IMR-90 (cell line): Measurements from ENCODE around the gene DPP6. TPM values are rescaled to one million over a fixed set of nuclear protein-coding genes. Genes with fewer than 3 reads are reported as not detected.

ENCODE experiments used
- ATAC-seq: fragments of 200-7000 bp; cut with Tn5 transposase; 2 replicates; pipeline ENCODE4 v1.9.1; 2020; ENCODE audit warnings: low read depth, mild to moderate bottlenecking, moderate library complexity
- BruUV-seq: library from RNA; stranded (reverse); fragments of 400-500 nt; replicated peaks from 2 replicates; lab custom pipeline; 2021; lab: Mats Ljungman, UMichigan
- CTCF ChIA-PET: fragments of 300-600 bp; formaldehyde crosslinking; extraction: SDS; loops from one replicate; lab custom pipeline; 2021; ENCODE audit warnings: antibody characterized with exemption; lab: Yijun Ruan, JAX
- POLR2A ChIA-PET: fragments of 300-600 bp; sonication (Branson Sonifier 250); formaldehyde crosslinking; loops from one replicate; lab custom pipeline; 2022; ENCODE audit warnings: antibody characterized with exemption; ENCODE audit not compliant: unreplicated experiment; lab: Charles Lee
- DNase-seq: peaks from one replicate; pipeline ENCODE4 v3.0.0; 2013
- H2AFZ ChIP-seq: replicated peaks from 2 replicates; pipeline ENCODE3; 2013; ENCODE audit warnings: low read length, mild to moderate bottlenecking; ENCODE audit not compliant: poor library complexity
- H2AK5ac ChIP-seq: 2 replicates; pipeline ENCODE4 v1.6.1; 2013; ENCODE audit warnings: low read depth, low read length, inconsistent platforms
- H2AK9ac ChIP-seq: replicated peaks from 2 replicates; pipeline ENCODE3; 2013; ENCODE audit warnings: mild to moderate bottlenecking, low read depth, low read length, moderate library complexity; ENCODE audit not compliant: poor library complexity
- H2BK120ac ChIP-seq: 2 replicates; pipeline ENCODE4 v1.6.1; 2013; ENCODE audit warnings: low read depth, low read length, inconsistent platforms
- H2BK15ac ChIP-seq: 3 replicates; pipeline ENCODE4 v1.6.1; 2013; ENCODE audit warnings: low read depth, low read length, inconsistent platforms
- H2BK20ac ChIP-seq: 2 replicates; pipeline ENCODE4 v1.6.1; 2013; ENCODE audit warnings: low read depth, mild to moderate bottlenecking, inconsistent platforms, low read length, moderate library complexity
- H2BK5ac ChIP-seq: 2 replicates; pipeline ENCODE4 v1.6.1; 2013; ENCODE audit warnings: mild to moderate bottlenecking, low read depth, low read length, inconsistent platforms; ENCODE audit not compliant: poor library complexity, severe bottlenecking
- H3K14ac ChIP-seq: replicated peaks from 2 replicates; pipeline ENCODE4 v1.6.1; 2013; ENCODE audit warnings: low read depth, low read length, inconsistent platforms
- H3K18ac ChIP-seq: 2 replicates; pipeline ENCODE4 v1.6.1; 2013; ENCODE audit warnings: low read depth, low read length, control low read depth
- H3K23ac ChIP-seq: 2 replicates; pipeline ENCODE4 v1.6.1; 2013; ENCODE audit warnings: low read depth, low read length, inconsistent platforms
- H3K27ac ChIP-seq: 2 replicates; pipeline ENCODE4 v1.5.1; 2013; ENCODE audit warnings: mild to moderate bottlenecking, control low read depth, low read length; ENCODE audit not compliant: insufficient read depth
- H3K27me3 ChIP-seq: 2 replicates; pipeline ENCODE4 v1.6.1; 2013; ENCODE audit warnings: low read length; ENCODE audit not compliant: control insufficient read depth, insufficient read depth
- H3K36me3 ChIP-seq: 2 replicates; pipeline ENCODE4 v1.6.1; 2013; ENCODE audit warnings: low read length, mixed read lengths; ENCODE audit not compliant: control insufficient read depth, insufficient read depth
- H3K4ac ChIP-seq: 2 replicates; pipeline ENCODE4 v1.6.1; 2013; ENCODE audit warnings: low read depth, low read length, inconsistent platforms
- H3K4me1 ChIP-seq: 2 replicates; pipeline ENCODE4 v1.6.1; 2013; ENCODE audit warnings: low read length, mixed read lengths; ENCODE audit not compliant: control insufficient read depth, insufficient read depth
- H3K4me2 ChIP-seq: 2 replicates; pipeline ENCODE4 v1.6.1; 2013; ENCODE audit warnings: low read depth, mild to moderate bottlenecking, control low read depth, low read length, moderate library complexity
- H3K4me3 ChIP-seq: 2 replicates; pipeline ENCODE4 v1.5.1; 2013; ENCODE audit warnings: low read depth, mild to moderate bottlenecking, control low read depth, low read length, moderate library complexity; ENCODE audit not compliant: insufficient read depth
- H3K56ac ChIP-seq: 2 replicates; pipeline ENCODE4 v1.6.1; 2013; ENCODE audit warnings: low read length, inconsistent platforms; ENCODE audit not compliant: insufficient read depth; ENCODE audit errors: extremely low read depth
- H3K79me1 ChIP-seq, 2 experiments: 2 replicates each; pipeline ENCODE4 v1.6.1; 2013; ENCODE audit warnings: low read length in 2 of 2, inconsistent platforms in 1 of 2, low read depth in 1 of 2
- H3K9ac ChIP-seq: 2 replicates; pipeline ENCODE4 v1.6.1; 2013; ENCODE audit warnings: low read depth, low read length, control low read depth
- H3K9me1 ChIP-seq: 2 replicates; pipeline ENCODE4 v1.6.1; 2013; ENCODE audit warnings: low read length, inconsistent platforms; ENCODE audit not compliant: insufficient read depth
- H3K9me3 ChIP-seq: 2 replicates; pipeline ENCODE4 v1.6.1; 2013; ENCODE audit warnings: low read length; ENCODE audit not compliant: control insufficient read depth, insufficient read depth
- H4K20me1 ChIP-seq: 2 replicates; pipeline ENCODE4 v1.6.1; 2013; ENCODE audit warnings: low read length, inconsistent platforms; ENCODE audit not compliant: insufficient read depth
- H4K5ac ChIP-seq: 2 replicates; pipeline ENCODE4 v1.6.1; 2013; ENCODE audit warnings: mild to moderate bottlenecking, low read depth, low read length, control low read depth
- H4K8ac ChIP-seq, 2 experiments: 2 replicates each; pipeline ENCODE4 v1.6.1; 2013; ENCODE audit warnings: low read depth in 2 of 2, low read length in 2 of 2, control low read depth in 1 of 2, inconsistent platforms in 1 of 2
- H4K91ac ChIP-seq: 2 replicates; pipeline ENCODE4 v1.6.1; 2013; ENCODE audit warnings: low read depth, low read length, inconsistent platforms; ENCODE audit not compliant: insufficient read depth
- MAFK ChIP-seq: IDR thresholded peaks from 2 replicates; pipeline ENCODE4 v1.6.1; 2012; ENCODE audit warnings: low read depth, low read length, improper control_type of control experiment
- MAZ ChIP-seq: IDR thresholded peaks from 2 replicates; pipeline ENCODE4 v1.6.1; 2012; ENCODE audit warnings: low read depth, mild to moderate bottlenecking, low read length, improper control_type of control experiment, moderate library complexity, borderline replicate concordance
- POLR2A ChIP-seq: IDR thresholded peaks from 2 replicates; pipeline ENCODE4 v1.6.1; 2012; ENCODE audit warnings: mild to moderate bottlenecking, low read depth, low read length
- RAD21 ChIP-seq: IDR thresholded peaks from 2 replicates; pipeline ENCODE4 v1.6.1; 2012; ENCODE audit warnings: low read length, improper control_type of control experiment
- RCOR1 ChIP-seq: IDR thresholded peaks from 2 replicates; pipeline ENCODE4 v1.6.1; 2012; ENCODE audit warnings: mild to moderate bottlenecking, low read length, improper control_type of control experiment; ENCODE audit not compliant: insufficient replicate concordance
- WGBS, 2 experiments: methylation state at CpG; one replicate each; pipeline versions ENCODE4 v1.1.5 to v1.1.7; 2013; ENCODE audit warnings: missing lambda C conversion rate in 2 of 2; ENCODE audit not compliant: insufficient read length in 1 of 2; ENCODE audit errors: extremely low coverage in 2 of 2; 5-methylcytosine and 5-hydroxymethylcytosine counted together
- dilution Hi-C: fragments of 300-500 bp; cut with HindIII; formaldehyde crosslinking; loops from one replicate; pipeline ENCODE4 v1.14.3; 2018; ENCODE audit warnings: low sequenced_read_pairs; ENCODE audit not compliant: unreplicated experiment
- in situ Hi-C: fragments of 300-500 bp; cut with MboI; formaldehyde crosslinking; loops from 3 replicates; pipeline ENCODE4 v1.14.3; 2019; ENCODE audit warnings: low sequenced_read_pairs, inconsistent platforms, mixed read lengths
- intact Hi-C: fragments of 100-400 bp; cut with micrococcal nuclease; formaldehyde crosslinking; loops from 2 replicates; pipeline ENCODE4 v1.10.0; 2022
- polyA plus RNA-seq, 3 experiments: library from polyadenylated mRNA; depleted of rRNA; stranded (reverse); fragments of >200 nt; gene quantifications; 2 replicates each; pipeline ENCODE4 v1.2.3, GENCODE V29; 2012; ENCODE audit warnings: low replicate concordance in 1 of 3
- total RNA-seq: library from RNA; depleted of rRNA; stranded (reverse); fragments of >200 nt; gene quantifications from 2 replicates; pipeline ENCODE4 v1.2.3, GENCODE V29; 2012

Gene DPP6
- total and polyA plus RNA-seq, 2 of the 4 experiments (the other 2 are of a cell fraction), result not detected

- no peak overlapping the region for H3K4me3 ChIP-seq
- no peak overlapping the region for H3K23ac ChIP-seq
- H2BK20ac ChIP-seq, result no peak overlapping the region
- BruUV-seq, result no TSS peak
- dilution Hi-C loops, result no loop called here
- POLR2A ChIA-PET, result no interaction called here
- DNase-seq (no peak), ATAC-seq (no peak)
- H3K4me1 ChIP-seq, result no peaks in the 10 kb centered on the region
- H3K79me1 ChIP-seq, result no peaks in the 10 kb centered on the region
- no peaks in the 10 kb centered on the region for H3K9me1 ChIP-seq
- H3K27ac ChIP-seq, result no peak overlapping the region
- no peak for TF ChIP-seq POLR2A
- no peak for TF ChIP-seq MAZ
- TF ChIP-seq RAD21, result no peak
- no peak for TF ChIP-seq MAFK
- no peak for TF ChIP-seq RCOR1
- H3K4ac ChIP-seq, result no peak overlapping the region
- no peaks in the 10 kb centered on the region for H4K20me1 ChIP-seq
- H2AK9ac ChIP-seq, result no peak overlapping the region
- H4K5ac ChIP-seq, result no peak overlapping the region
- H2BK120ac ChIP-seq, result no peak overlapping the region
- no peak overlapping the region for H4K8ac ChIP-seq
- in situ Hi-C loops, result no loop called here
- H3K18ac ChIP-seq, result no peak overlapping the region
- 60% methylated on average over 2 of the region's 4 CpGs; no CpG with 5 or more reads in 1 of the 2 experiments for WGBS, 2 experiments
- no peak overlapping the region for H2AK5ac ChIP-seq
- CTCF ChIA-PET, result interaction anchor here (1.0 kb wide), 1 partner anchor 8 kb away, joined by 4 read pairs; no protein-coding TSS in a partner anchor
- intact Hi-C loops, result no loop called here
- no peak overlapping the region for H4K91ac ChIP-seq
- no peak overlapping the region for H3K56ac ChIP-seq
- H3K27me3 ChIP-seq, result no peaks in the 10 kb centered on the region
- no peak overlapping the region for H2BK5ac ChIP-seq
- no peak overlapping the region for H3K4me2 ChIP-seq
- no peaks in the 10 kb centered on the region for H3K36me3 ChIP-seq
- H3K9ac ChIP-seq, result no peak overlapping the region
- H2BK15ac ChIP-seq, result no peak overlapping the region
- H2AFZ ChIP-seq, result no peak overlapping the region
- peaks cover 19% of the 10 kb centered on the region for H3K9me3 ChIP-seq
- H3K14ac ChIP-seq, result no peak overlapping the region
These were observed 467.0 kb downstream of the DPP6 start for GRCh38 chr7:154519229-154519628.
